MM.1S (cell line): ENCODE data around the gene MRPL1.

Experiments
- DNase-seq: peaks from one replicate; pipeline ENCODE4 v3.0.0-alpha.2; 2015
- H2AFZ ChIP-seq: fragments of 300-600 bp; sonication (generic); 2 replicates; pipeline ENCODE4 v1.6.0; 2016; ENCODE audit warnings: antibody characterized with exemption, low read length
- H3F3A ChIP-seq: fragments of 300-600 bp; sonication (generic); 2 replicates; pipeline ENCODE4 v1.6.1; 2016; ENCODE audit warnings: mild to moderate bottlenecking, antibody characterized with exemption, low read length, moderate library complexity, mixed read lengths; ENCODE audit not compliant: insufficient read depth
- H3K27ac ChIP-seq: fragments of 300-600 bp; sonication (generic); 2 replicates; pipeline ENCODE4 v1.5.1; 2016; ENCODE audit warnings: mild to moderate bottlenecking, low read length
- H3K27me3 ChIP-seq: fragments of 300-600 bp; sonication (generic); replicated peaks from 2 replicates; pipeline ENCODE4 v1.6.0; 2016; ENCODE audit warnings: low read length; ENCODE audit not compliant: insufficient read depth
- H3K36me3 ChIP-seq: fragments of 300-600 bp; sonication (generic); replicated peaks from 2 replicates; pipeline ENCODE4 v1.6.1; 2016; ENCODE audit warnings: mild to moderate bottlenecking, low read length, mixed read lengths; ENCODE audit not compliant: insufficient read depth
- H3K4me1 ChIP-seq: fragments of 300-600 bp; sonication (generic); 2 replicates; pipeline ENCODE4 v1.6.1; 2016; ENCODE audit warnings: low read length, mixed read lengths
- H3K4me2 ChIP-seq: fragments of 300-600 bp; sonication (generic); 2 replicates; pipeline ENCODE4 v1.6.0; 2016; ENCODE audit warnings: low read depth, low read length
- H3K4me3 ChIP-seq: fragments of 300-600 bp; sonication (generic); 2 replicates; pipeline ENCODE4 v1.5.1; 2016; ENCODE audit warnings: low read length, mixed read lengths
- H3K79me2 ChIP-seq: fragments of 300-600 bp; sonication (generic); 2 replicates; pipeline ENCODE4 v1.6.1; 2016; ENCODE audit warnings: mixed run types, low read length, mixed read lengths
- H3K9ac ChIP-seq: fragments of 300-600 bp; sonication (generic); 2 replicates; pipeline ENCODE4 v1.6.1; 2016; ENCODE audit warnings: low read length, mixed read lengths
- H3K9me2 ChIP-seq: fragments of 300-600 bp; sonication (generic); replicated peaks from 2 replicates; pipeline ENCODE4 v1.6.1; 2016; ENCODE audit warnings: mild to moderate bottlenecking, low read length, mixed read lengths; ENCODE audit not compliant: insufficient read depth
- H3K9me3 ChIP-seq: fragments of 300-600 bp; sonication (generic); replicated peaks from 2 replicates; pipeline ENCODE4 v1.6.1; 2016; ENCODE audit warnings: mild to moderate bottlenecking, low read length, mixed read lengths; ENCODE audit not compliant: insufficient read depth
- H4K20me1 ChIP-seq: fragments of 300-600 bp; sonication (generic); 2 replicates; pipeline ENCODE4 v1.6.1; 2016; ENCODE audit warnings: mild to moderate bottlenecking, low read length, moderate library complexity, mixed read lengths; ENCODE audit not compliant: insufficient read depth
- CTCF ChIP-seq: fragments of 300-600 bp; sonication (generic); IDR thresholded peaks from 2 replicates; pipeline ENCODE4 v1.5.1; 2016; ENCODE audit warnings: antibody characterized with exemption, low read length, mixed read lengths
- EZH2 ChIP-seq: fragments of 300-600 bp; sonication (generic); optimal IDR thresholded peaks from 2 replicates; pipeline ENCODE3; 2017; ENCODE audit warnings: low read depth, mild to moderate bottlenecking, antibody characterized with exemption, low read length, mixed read lengths
- EZH2phosphoT487 ChIP-seq: fragments of 300-600 bp; sonication (generic); IDR thresholded peaks from 2 replicates; pipeline ENCODE4 v1.6.1; 2018; ENCODE audit warnings: antibody characterized with exemption, low read length

MRPL1 gene

GRCh38 chr4:77917075-77917474 lies 54.4 kb downstream of the MRPL1 start:
- no peaks in the 10 kb centered on the region for H3K9me2 ChIP-seq
- peaks cover 21% of the 10 kb centered on the region for H3F3A ChIP-seq
- no peak for DNase-seq
- H4K20me1 ChIP-seq: no peaks in the 10 kb centered on the region
- peak overlapping the region; percentile 76 for H3K4me2 ChIP-seq
- H3K79me2 ChIP-seq: peaks cover 25% of the 10 kb centered on the region
- no peaks in the 10 kb centered on the region for H3K36me3 ChIP-seq
- peak overlapping the region; percentile 27 for H3K4me3 ChIP-seq
- peaks cover 51% of the 10 kb centered on the region for H3K4me1 ChIP-seq
- H2AFZ ChIP-seq: no peak overlapping the region
- no peaks in the 10 kb centered on the region for H3K27me3 ChIP-seq
- H3K27ac ChIP-seq: peak overlapping the region; percentile 89
- TF ChIP-seq CTCF: no peak
- no peak for TF ChIP-seq EZH2
- no peak for TF ChIP-seq EZH2phosphoT487
- no peaks in the 10 kb centered on the region for H3K9me3 ChIP-seq
- H3K9ac ChIP-seq: peak overlapping the region; percentile 61

GRCh38 chr4:77917601-77918000 lies 55.0 kb downstream of the MRPL1 start:
- peak overlapping the region; percentile 61; the same call in 1 of the 2 replicates for H3K9ac ChIP-seq
- DNase-seq: peak; percentile 80
- H3K4me3 ChIP-seq: peak overlapping the region; percentile 27; the same call in 1 of the 2 replicates
- H3K79me2 ChIP-seq: peaks cover 25% of the 10 kb centered on the region
- H3K4me1 ChIP-seq: peaks cover 47% of the 10 kb centered on the region
- no peaks in the 10 kb centered on the region for H4K20me1 ChIP-seq
- H3K4me2 ChIP-seq: peak overlapping the region; percentile 76
- TF ChIP-seq CTCF: no peak
- TF ChIP-seq EZH2phosphoT487: no peak
- TF ChIP-seq EZH2: no peak
- H3K9me3 ChIP-seq: no peaks in the 10 kb centered on the region
- no peaks in the 10 kb centered on the region for H3K9me2 ChIP-seq
- H3K27ac ChIP-seq: peak overlapping the region; percentile 89
- no peaks in the 10 kb centered on the region for H3K36me3 ChIP-seq
- peaks cover 21% of the 10 kb centered on the region for H3F3A ChIP-seq
- no peak overlapping the region for H2AFZ ChIP-seq
- no peaks in the 10 kb centered on the region for H3K27me3 ChIP-seq

- no peaks in the 10 kb centered on the region for H3K9me2 ChIP-seq
- no peaks in the 10 kb centered on the region for H3K27me3 ChIP-seq
- no peaks in the 10 kb centered on the region for H3K36me3 ChIP-seq
- peaks cover 16% of the 10 kb centered on the region for H3K79me2 ChIP-seq
- no peak overlapping the region for H3K9ac ChIP-seq
- H3K4me1 ChIP-seq: peaks cover 42% of the 10 kb centered on the region
- peaks cover 21% of the 10 kb centered on the region for H3F3A ChIP-seq
- no peak overlapping the region for H2AFZ ChIP-seq
- no peaks in the 10 kb centered on the region for H4K20me1 ChIP-seq
- no peak for DNase-seq
- no peak overlapping the region for H3K4me3 ChIP-seq
- no peak for TF ChIP-seq CTCF
- no peak for TF ChIP-seq EZH2phosphoT487
- no peak for TF ChIP-seq EZH2
- H3K4me2 ChIP-seq: no peak overlapping the region
- H3K9me3 ChIP-seq: no peaks in the 10 kb centered on the region
- no peak overlapping the region for H3K27ac ChIP-seq
These were observed 57.7 kb downstream of the MRPL1 start for GRCh38 chr4:77920371-77920770.
